ENCODE data around the gene GLT8D1.

The GLT8D1 gene

GRCh38 chr3:52695798-52696671, 9.6 kb downstream of the GLT8D1 start:
- no peak for DNase-seq (ENCODE audit: low spot score)
- no peak for TF ChIP-seq CTCF (IDR thresholded peaks at IDR 0.05; ENCODE audit: extremely low read depth, missing control alignments)

DNA sequence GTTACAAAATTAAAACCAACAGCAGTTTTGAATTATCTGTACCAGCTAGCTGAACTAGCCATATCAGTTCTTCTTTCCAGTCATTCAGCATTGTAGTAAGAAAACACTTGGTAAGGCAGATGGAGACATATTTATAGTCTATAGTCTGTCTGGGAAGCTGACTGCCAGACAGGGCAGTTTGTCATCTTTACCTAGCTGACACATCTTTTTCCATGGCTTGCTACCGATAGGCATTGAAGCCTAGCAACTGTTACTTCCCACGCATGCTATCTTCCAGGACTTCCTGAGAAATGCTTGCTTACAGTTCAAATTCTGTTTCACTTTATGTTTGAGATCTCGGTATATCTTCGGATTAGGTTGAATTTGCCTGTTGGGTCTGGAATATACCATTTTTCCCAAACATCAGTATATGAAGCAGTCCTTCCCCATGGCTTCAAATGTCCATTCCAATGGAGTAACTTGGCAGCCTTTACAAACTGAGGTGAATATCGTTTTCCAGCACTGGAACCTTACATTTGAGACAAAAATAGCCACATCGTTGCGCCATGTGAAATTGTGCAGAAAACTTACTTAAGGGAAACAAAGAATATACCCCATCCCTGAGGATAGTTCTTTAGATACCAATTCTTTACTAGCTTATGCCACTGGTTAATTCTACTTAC, 10.9 kb downstream of the GLT8D1 start:
- no peak for TF ChIP-seq CTCF (IDR thresholded peaks at IDR 0.05; ENCODE audit: extremely low read depth, missing control alignments)
- no peak for DNase-seq (ENCODE audit: low spot score)

GRCh38 chr3:52693071-52693470, 12.5 kb downstream of the GLT8D1 start:
- TF ChIP-seq CTCF (IDR thresholded peaks at IDR 0.05; ENCODE audit: extremely low read depth, missing control alignments) = no peak
- DNase-seq (ENCODE audit: low spot score) = no peak

- TF ChIP-seq CTCF (IDR thresholded peaks at IDR 0.05; ENCODE audit: extremely low read depth, missing control alignments) = no peak
- DNase-seq (ENCODE audit: low spot score) = no peak
Measured at GRCh38 chr3:52690560-52690959, 15.0 kb downstream of the GLT8D1 start.

- no peak for DNase-seq (ENCODE audit: low spot score)
- no peak for TF ChIP-seq CTCF (IDR thresholded peaks at IDR 0.05; ENCODE audit: extremely low read depth, missing control alignments)
Measured at GRCh38 chr3:52689151-52689550, 16.4 kb downstream of the GLT8D1 start.

- no peak for TF ChIP-seq CTCF (IDR thresholded peaks at IDR 0.05; ENCODE audit: extremely low read depth, missing control alignments)
- no peak for DNase-seq (ENCODE audit: low spot score)
Measured at GRCh38 chr3:52688266-52688665, 17.3 kb downstream of the GLT8D1 start.
